ENCODE results near the gene SDK1. TPM values are rescaled to one million over a fixed set of nuclear protein-coding genes. Genes with fewer than 3 reads are reported as not detected.

SDK1 gene
- total RNA-seq, 4 donors from 2014 or later = 3.7 to 80.9 (median 13.1) TPM

- no peak for DNase-seq
- no peaks in the 10 kb centered on the region for H3K36me3 ChIP-seq
- H3K4me1 ChIP-seq = peaks cover 0 to 15% (median 0%) of the 10 kb centered on the region in 4 donors
- no peak overlapping the region for H3K27ac ChIP-seq
- no peaks in the 10 kb centered on the region for H3K27me3 ChIP-seq
- no peak overlapping the region for H3K4me3 ChIP-seq
- H3K9me3 ChIP-seq = no peaks in the 10 kb centered on the region
- no peak for TF ChIP-seq POLR2A (IDR thresholded peaks at IDR 0.05)
- TF ChIP-seq, protein P1, sequence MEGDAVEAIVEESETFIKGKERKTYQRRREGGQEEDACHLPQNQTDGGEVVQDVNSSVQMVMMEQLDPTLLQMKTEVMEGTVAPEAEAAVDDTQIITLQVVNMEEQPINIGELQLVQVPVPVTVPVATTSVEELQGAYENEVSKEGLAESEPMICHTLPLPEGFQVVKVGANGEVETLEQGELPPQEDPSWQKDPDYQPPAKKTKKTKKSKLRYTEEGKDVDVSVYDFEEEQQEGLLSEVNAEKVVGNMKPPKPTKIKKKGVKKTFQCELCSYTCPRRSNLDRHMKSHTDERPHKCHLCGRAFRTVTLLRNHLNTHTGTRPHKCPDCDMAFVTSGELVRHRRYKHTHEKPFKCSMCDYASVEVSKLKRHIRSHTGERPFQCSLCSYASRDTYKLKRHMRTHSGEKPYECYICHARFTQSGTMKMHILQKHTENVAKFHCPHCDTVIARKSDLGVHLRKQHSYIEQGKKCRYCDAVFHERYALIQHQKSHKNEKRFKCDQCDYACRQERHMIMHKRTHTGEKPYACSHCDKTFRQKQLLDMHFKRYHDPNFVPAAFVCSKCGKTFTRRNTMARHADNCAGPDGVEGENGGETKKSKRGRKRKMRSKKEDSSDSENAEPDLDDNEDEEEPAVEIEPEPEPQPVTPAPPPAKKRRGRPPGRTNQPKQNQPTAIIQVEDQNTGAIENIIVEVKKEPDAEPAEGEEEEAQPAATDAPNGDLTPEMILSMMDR (IDR thresholded peaks at IDR 0.05) = no peak
These were observed 890.5 kb downstream of the SDK1 start for GRCh38 chr7:4191525-4191924.

DNA sequence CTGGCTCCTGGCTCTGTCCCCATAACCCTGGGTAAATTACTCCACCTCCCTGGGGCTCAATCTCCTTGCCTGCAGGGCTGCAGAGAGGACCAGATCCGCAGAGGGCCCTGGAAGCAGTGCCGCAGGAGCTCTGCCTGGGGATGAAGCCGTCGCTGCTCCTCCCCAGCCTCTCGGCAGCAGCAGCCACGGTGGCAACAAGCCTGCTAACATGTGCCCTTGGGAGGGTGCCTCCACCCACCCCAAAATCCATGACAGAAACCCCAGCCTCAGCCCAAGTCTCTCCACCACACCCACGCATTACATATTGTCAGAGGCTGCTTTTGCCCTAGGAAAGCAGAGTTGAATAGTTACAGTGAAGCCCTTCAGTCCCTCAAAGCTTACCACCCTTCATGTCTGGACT, 894.6 kb downstream of the SDK1 start:
- H3K27me3 ChIP-seq = no peaks in the 10 kb centered on the region
- TF ChIP-seq, protein P1 (IDR thresholded peaks at IDR 0.05) = no peak
- TF ChIP-seq POLR2A (IDR thresholded peaks at IDR 0.05) = no peak
- H3K9me3 ChIP-seq = no peaks in the 10 kb centered on the region
- no peak overlapping the region for H3K4me3 ChIP-seq
- H3K36me3 ChIP-seq = no peaks in the 10 kb centered on the region
- H3K4me1 ChIP-seq = no peaks in the 10 kb centered on the region
- no peak overlapping the region for H3K27ac ChIP-seq
- no peak for DNase-seq

- no peak overlapping the region for H3K27ac ChIP-seq
- no peaks in the 10 kb centered on the region for H3K36me3 ChIP-seq
- no peak for DNase-seq
- no peak for TF ChIP-seq POLR2A (IDR thresholded peaks at IDR 0.05)
- TF ChIP-seq, protein P1 (IDR thresholded peaks at IDR 0.05) = no peak
- H3K4me3 ChIP-seq = no peak overlapping the region
- H3K9me3 ChIP-seq = no peaks in the 10 kb centered on the region
- no peaks in the 10 kb centered on the region for H3K4me1 ChIP-seq
- H3K27me3 ChIP-seq = no peaks in the 10 kb centered on the region
These were observed 895.2 kb downstream of the SDK1 start for GRCh38 chr7:4196121-4196819.

DNA sequence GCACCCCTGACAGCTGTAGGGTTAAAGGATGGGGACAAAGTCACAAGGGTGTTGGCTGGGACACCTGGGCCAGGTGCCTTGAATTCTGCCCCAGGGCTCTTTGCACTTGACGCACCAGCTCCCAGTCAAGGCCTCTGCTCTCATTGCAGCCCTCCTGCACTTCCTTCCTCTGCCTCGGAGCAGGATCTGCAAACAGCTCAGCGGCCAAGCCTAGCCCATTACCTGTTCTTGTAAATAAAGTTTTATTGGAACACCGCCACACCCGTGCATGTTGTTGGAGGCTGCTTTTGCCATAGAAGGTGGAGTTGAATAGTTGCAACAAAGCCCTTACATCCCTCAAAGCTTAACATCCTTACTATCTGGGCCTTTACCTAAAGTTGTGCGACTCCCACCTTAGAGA, 897.2 kb downstream of the SDK1 start:
- no peak overlapping the region for H3K27ac ChIP-seq
- no peak for TF ChIP-seq POLR2A (IDR thresholded peaks at IDR 0.05)
- TF ChIP-seq, protein P1 (IDR thresholded peaks at IDR 0.05) = no peak
- no peaks in the 10 kb centered on the region for H3K9me3 ChIP-seq
- H3K36me3 ChIP-seq = no peaks in the 10 kb centered on the region
- DNase-seq = no peak
- H3K27me3 ChIP-seq = no peaks in the 10 kb centered on the region
- no peaks in the 10 kb centered on the region for H3K4me1 ChIP-seq
- H3K4me3 ChIP-seq = no peak overlapping the region

DNA sequence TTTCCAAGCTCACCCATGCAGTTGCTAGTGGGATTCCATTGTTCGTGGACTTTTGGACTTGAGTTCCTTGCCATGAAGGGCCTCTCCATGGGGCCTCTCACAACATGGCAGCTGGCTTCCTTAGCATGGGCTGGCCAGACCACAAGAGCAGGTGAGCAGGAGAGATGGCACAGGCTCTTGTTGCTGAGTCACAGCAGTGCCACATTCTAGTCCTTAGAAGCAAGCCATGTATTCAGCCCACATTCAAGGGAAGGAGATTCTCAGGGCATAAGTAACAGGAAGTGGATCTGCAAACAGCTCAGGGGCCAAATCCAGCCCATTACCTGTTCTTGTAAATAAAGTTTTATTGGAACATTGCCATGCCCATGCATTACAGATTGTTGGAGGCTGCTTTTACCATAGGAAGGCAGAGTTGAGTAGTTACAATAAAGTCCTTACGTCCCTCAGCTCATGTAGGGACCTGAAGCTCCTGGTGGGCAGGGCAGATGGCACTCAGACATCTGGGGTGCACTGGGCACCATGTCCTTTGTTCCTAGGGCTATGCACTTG, 899.6 kb downstream of the SDK1 start:
- H3K4me1 ChIP-seq = no peaks in the 10 kb centered on the region
- TF ChIP-seq, protein P1 (IDR thresholded peaks at IDR 0.05) = no peak
- no peak for TF ChIP-seq POLR2A (IDR thresholded peaks at IDR 0.05)
- H3K27ac ChIP-seq = no peak overlapping the region
- no peaks in the 10 kb centered on the region for H3K36me3 ChIP-seq
- H3K4me3 ChIP-seq = no peak overlapping the region
- no peaks in the 10 kb centered on the region for H3K27me3 ChIP-seq
- DNase-seq = no peak
- H3K9me3 ChIP-seq = no peaks in the 10 kb centered on the region
